Body of pancreas (tissue), 4 donors: ENCODE measurements around the gene HCFC1R1.
A peak's percentile ranks its signal among the peaks of the same experiment; 100 is the strongest.

Experiments
- POLR2A ChIP-seq, 3 donors: fragments of 450-650 bp; IDR thresholded peaks; one replicate each; pipeline ENCODE4 v1.6.1; 2016; ENCODE audit warnings: antibody characterized with exemption in 3 of 3, mild to moderate bottlenecking in 2 of 3
- TF ChIP-seq, protein P1 (sequence below), 7 experiments: fragments of 450-650 bp in 4 of 7; fragments of 200-600 bp in 3 of 7; sonication (generic) in 3 of 7; IDR thresholded peaks; one replicate each; pipeline ENCODE4 v1.5.1; 2016 to 2019; ENCODE audit warnings: antibody characterized with exemption in 7 of 7

DNA sequence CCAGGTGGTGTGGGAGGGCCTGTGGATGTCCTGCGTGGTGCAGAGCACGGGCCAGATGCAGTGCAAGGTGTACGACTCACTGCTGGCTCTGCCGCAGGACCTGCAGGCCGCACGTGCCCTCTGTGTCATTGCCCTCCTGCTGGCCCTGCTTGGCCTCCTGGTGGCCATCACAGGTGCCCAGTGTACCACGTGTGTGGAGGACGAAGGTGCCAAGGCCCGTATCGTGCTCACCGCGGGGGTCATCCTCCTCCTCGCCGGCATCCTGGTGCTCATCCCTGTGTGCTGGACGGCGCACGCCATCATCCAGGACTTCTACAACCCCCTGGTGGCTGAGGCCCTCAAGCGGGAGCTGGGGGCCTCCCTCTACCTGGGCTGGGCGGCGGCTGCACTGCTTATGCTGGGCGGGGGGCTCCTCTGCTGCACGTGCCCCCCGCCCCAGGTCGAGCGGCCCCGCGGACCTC is 10.2 kb downstream of the HCFC1R1 start:
- TF ChIP-seq, protein P1, sequence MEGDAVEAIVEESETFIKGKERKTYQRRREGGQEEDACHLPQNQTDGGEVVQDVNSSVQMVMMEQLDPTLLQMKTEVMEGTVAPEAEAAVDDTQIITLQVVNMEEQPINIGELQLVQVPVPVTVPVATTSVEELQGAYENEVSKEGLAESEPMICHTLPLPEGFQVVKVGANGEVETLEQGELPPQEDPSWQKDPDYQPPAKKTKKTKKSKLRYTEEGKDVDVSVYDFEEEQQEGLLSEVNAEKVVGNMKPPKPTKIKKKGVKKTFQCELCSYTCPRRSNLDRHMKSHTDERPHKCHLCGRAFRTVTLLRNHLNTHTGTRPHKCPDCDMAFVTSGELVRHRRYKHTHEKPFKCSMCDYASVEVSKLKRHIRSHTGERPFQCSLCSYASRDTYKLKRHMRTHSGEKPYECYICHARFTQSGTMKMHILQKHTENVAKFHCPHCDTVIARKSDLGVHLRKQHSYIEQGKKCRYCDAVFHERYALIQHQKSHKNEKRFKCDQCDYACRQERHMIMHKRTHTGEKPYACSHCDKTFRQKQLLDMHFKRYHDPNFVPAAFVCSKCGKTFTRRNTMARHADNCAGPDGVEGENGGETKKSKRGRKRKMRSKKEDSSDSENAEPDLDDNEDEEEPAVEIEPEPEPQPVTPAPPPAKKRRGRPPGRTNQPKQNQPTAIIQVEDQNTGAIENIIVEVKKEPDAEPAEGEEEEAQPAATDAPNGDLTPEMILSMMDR (IDR thresholded peaks at IDR 0.05): peak in 1 of 7 experiments; percentile 5
- no peak for TF ChIP-seq POLR2A (IDR thresholded peaks at IDR 0.05)
